Memory B cell (primary cell): ENCODE data around the gene RPL38.

ENCODE experiments used
- ATAC-seq: fragments of 150-1000 bp; cut with Tn5 transposase; 2 replicates; pipeline ENCODE4 v1.10.0; 2021; ENCODE audit warnings: low read depth, mild to moderate bottlenecking, moderate library complexity
- DNase-seq, 2 donors: peaks; one replicate each; pipeline ENCODE4 v3.0.0; 2022; ENCODE audit warnings: low spot score in 2 of 2
- H3K27ac Mint-ChIP-seq: one replicate; pipeline ENCODE4 v1.8.0; 2022; ENCODE audit warnings: mild to moderate bottlenecking, moderate library complexity, mixed read lengths
- H3K27me3 Mint-ChIP-seq: one replicate; pipeline ENCODE4 v1.8.0; 2022; ENCODE audit warnings: mixed read lengths
- H3K36me3 Mint-ChIP-seq: one replicate; pipeline ENCODE4 v1.8.0; 2022; ENCODE audit warnings: mild to moderate bottlenecking, mixed read lengths
- H3K4me1 Mint-ChIP-seq: one replicate; pipeline ENCODE4 v1.8.0; 2022; ENCODE audit warnings: mixed read lengths
- H3K4me3 Mint-ChIP-seq: one replicate; pipeline ENCODE4 v1.8.0; 2022; ENCODE audit warnings: mild to moderate bottlenecking, moderate library complexity, mixed read lengths
- H3K9me3 Mint-ChIP-seq: one replicate; pipeline ENCODE4 v1.8.0; 2022; ENCODE audit warnings: mixed read lengths

RPL38 gene

DNA sequence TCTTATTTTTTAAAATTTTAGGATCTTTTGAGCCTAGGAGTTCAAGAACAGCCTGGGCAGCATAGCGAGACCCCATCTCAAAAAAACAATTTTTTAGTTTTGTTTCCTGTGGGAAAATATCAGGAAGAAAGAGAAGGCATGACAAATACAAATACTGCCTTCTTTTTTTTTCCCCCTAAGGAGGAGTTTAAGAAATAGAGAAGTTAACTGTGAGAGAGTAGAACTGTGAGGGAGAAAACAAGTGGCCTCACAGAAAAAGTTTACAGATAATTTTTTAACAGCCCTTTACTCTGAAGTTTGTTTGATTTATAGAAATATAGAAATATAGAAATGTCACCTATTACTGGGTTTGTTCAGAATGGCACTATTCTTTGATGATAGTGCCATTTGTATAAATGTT lies 31.0 kb downstream of the RPL38 start:
- Mint-ChIP-seq H3K27ac (peak overlapping the region; percentile 47), H3K4me3 (no peak overlapping the region), H3K36me3 (peaks cover 2% of the 10 kb centered on the region)

GRCh38 chr17:74235040-74235581 lies 31.6 kb downstream of the RPL38 start:
- ATAC-seq = peak; percentile 63
- no peaks in the 10 kb centered on the region for H3K36me3 Mint-ChIP-seq
- no peaks in the 10 kb centered on the region for H3K27me3 Mint-ChIP-seq
- H3K4me1 Mint-ChIP-seq = peaks cover 2% of the 10 kb centered on the region
- no peak for DNase-seq
- H3K9me3 Mint-ChIP-seq = no peaks in the 10 kb centered on the region
- H3K4me3 Mint-ChIP-seq = peak overlapping the region; percentile 60
- peak overlapping the region; percentile 47 for H3K27ac Mint-ChIP-seq

More for the DNA sequence above, 31.0 kb downstream of the RPL38 start:
- Mint-ChIP-seq H3K27me3 (no peaks in the 10 kb centered on the region), H3K4me1 (peaks cover 2% of the 10 kb centered on the region), H3K9me3 (no peaks in the 10 kb centered on the region)
- DNase-seq = no peak
- ATAC-seq = no peak

GRCh38 chr17:74235911-74236371 lies 32.5 kb downstream of the RPL38 start:
- ATAC-seq = no peak
- Mint-ChIP-seq H3K27me3 (no peaks in the 10 kb centered on the region), H3K36me3 (no peaks in the 10 kb centered on the region), H3K4me3 (no peak overlapping the region), H3K4me1 (peaks cover 2% of the 10 kb centered on the region), H3K27ac (no peak overlapping the region), H3K9me3 (no peaks in the 10 kb centered on the region)
- no peak for DNase-seq

- no peak for DNase-seq
- Mint-ChIP-seq H3K27me3 (no peaks in the 10 kb centered on the region), H3K4me1 (peaks cover 2% of the 10 kb centered on the region), H3K9me3 (no peaks in the 10 kb centered on the region), H3K36me3 (no peaks in the 10 kb centered on the region), H3K4me3 (no peak overlapping the region), H3K27ac (no peak overlapping the region)
- no peak for ATAC-seq
These were observed 33.8 kb downstream of the RPL38 start for GRCh38 chr17:74237321-74237720.

- ATAC-seq (no peak), DNase-seq (no peak)
- no peaks in the 10 kb centered on the region for H3K36me3 Mint-ChIP-seq
- H3K4me1 Mint-ChIP-seq = peaks cover under 1% of the 10 kb centered on the region
- no peaks in the 10 kb centered on the region for H3K27me3 Mint-ChIP-seq
- H3K9me3 Mint-ChIP-seq = no peaks in the 10 kb centered on the region
- no peak overlapping the region for H3K4me3 Mint-ChIP-seq
- H3K27ac Mint-ChIP-seq = no peak overlapping the region
These were observed 35.7 kb downstream of the RPL38 start for GRCh38 chr17:74239172-74239571.

DNA sequence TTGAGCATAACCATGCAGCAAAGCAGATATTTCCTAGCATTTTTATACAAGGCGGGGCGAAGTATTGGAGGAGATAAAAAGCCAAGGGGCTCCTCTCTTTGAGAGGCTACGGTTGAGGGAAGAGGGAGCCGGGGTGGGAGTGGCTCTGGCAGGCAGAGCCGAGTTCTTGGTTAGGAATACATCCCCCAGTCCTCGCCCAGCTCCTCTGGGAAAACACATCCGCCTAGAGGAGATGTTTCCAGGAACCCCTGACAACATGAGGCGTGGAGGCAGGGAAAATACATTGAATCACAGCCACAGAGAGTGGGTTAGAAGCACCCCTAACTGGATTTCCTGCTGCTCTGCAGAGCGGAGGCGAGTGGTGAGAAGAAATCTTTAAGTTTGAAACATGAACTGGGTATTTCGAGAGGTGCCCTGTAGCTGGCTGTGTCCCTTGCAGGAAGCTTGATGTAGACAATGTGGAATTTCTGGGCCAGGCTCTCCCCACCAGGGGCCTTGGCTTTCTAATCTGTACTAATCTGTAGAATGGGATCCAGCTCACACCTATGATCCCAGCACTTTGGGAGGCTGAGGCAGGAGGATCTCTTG lies 37.2 kb downstream of the RPL38 start:
- no peaks in the 10 kb centered on the region for H3K9me3 Mint-ChIP-seq
- no peak overlapping the region for H3K4me3 Mint-ChIP-seq
- H3K4me1 Mint-ChIP-seq = no peaks in the 10 kb centered on the region
- ATAC-seq (no peak), DNase-seq (no peak)
- no peaks in the 10 kb centered on the region for H3K36me3 Mint-ChIP-seq
- H3K27ac Mint-ChIP-seq = no peak overlapping the region
- H3K27me3 Mint-ChIP-seq = no peaks in the 10 kb centered on the region

DNA sequence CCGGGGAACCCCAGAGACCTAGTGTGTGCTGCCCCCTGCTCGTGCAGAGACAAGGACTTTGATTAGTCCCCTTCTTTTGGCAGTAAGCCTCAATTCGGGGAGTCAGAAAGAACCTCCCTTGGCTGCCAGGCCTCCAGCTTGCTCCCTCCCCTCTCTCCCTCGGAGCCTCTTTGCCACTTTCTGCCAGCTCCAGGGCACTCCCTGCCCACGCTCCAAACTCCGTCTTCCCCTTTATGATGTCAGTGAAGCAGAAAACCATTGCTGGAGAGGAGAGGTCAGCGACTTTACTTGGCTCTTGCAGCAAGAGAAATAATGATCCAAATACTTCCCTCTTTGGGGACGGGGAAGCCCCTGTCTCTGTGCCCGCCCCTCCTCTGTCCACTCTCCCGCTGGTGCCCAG lies 38.0 kb downstream of the RPL38 start:
- DNase-seq (no peak), ATAC-seq (no peak)
- Mint-ChIP-seq H3K4me1 (no peaks in the 10 kb centered on the region), H3K27ac (no peak overlapping the region), H3K4me3 (no peak overlapping the region), H3K27me3 (peaks cover under 1% of the 10 kb centered on the region), H3K36me3 (peaks cover under 1% of the 10 kb centered on the region), H3K9me3 (no peaks in the 10 kb centered on the region)

DNA sequence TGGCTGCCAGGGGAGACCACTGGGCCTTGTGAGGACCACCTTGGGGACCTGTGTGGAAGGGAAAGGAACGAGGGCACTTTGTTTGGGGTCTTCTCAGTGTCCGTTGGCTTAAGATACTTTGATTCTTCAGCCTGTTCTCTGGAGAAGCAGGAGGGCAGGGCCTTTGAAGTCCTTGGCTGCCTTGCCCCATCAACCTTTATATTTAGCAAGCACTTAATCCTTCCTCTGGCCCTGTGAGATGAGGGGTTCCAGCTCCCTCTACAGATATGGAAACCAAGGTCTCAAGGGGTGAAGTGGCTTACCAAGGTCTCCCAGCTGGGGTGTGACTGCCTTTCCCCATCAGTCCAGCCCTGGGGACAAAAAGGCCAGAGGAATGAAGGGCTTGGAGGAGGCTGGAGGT lies 38.4 kb downstream of the RPL38 start:
- H3K9me3 Mint-ChIP-seq = no peaks in the 10 kb centered on the region
- H3K4me3 Mint-ChIP-seq = no peak overlapping the region
- H3K36me3 Mint-ChIP-seq = peaks cover 4% of the 10 kb centered on the region
- H3K27ac Mint-ChIP-seq = no peak overlapping the region
- no peaks in the 10 kb centered on the region for H3K4me1 Mint-ChIP-seq
- ATAC-seq (no peak), DNase-seq (no peak)
- peaks cover 2% of the 10 kb centered on the region for H3K27me3 Mint-ChIP-seq

GRCh38 chr17:74243013-74243755 lies 39.7 kb downstream of the RPL38 start:
- Mint-ChIP-seq H3K36me3 (peaks cover 4% of the 10 kb centered on the region), H3K27me3 (peaks cover 2% of the 10 kb centered on the region), H3K9me3 (no peaks in the 10 kb centered on the region), H3K4me1 (no peaks in the 10 kb centered on the region), H3K4me3 (no peak overlapping the region), H3K27ac (no peak overlapping the region)
- no peak for ATAC-seq
- no peak for DNase-seq

DNA sequence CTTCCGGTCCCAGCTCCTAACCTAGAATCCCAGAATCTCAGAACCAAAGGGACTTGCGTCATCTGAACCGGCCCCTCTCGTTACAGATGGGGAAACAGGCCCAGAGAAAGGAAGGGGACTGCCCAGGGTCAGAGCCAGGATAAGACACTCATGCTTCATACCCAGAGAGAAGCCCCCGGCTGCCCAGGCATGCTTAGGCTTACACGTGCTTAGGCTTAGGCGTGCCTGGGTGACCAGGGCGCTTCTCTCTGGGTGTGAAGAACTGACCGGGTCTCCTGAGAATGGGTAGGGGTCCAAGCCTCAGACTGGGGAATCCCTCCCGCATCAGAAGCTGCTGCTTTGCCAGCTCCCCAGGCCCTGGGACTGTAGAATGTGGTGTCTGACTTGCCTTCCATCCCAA lies 40.6 kb downstream of the RPL38 start:
- DNase-seq = no peak
- Mint-ChIP-seq H3K4me1 (no peaks in the 10 kb centered on the region), H3K9me3 (no peaks in the 10 kb centered on the region), H3K36me3 (peaks cover 4% of the 10 kb centered on the region), H3K27ac (no peak overlapping the region), H3K27me3 (peaks cover 2% of the 10 kb centered on the region), H3K4me3 (no peak overlapping the region)
- no peak for ATAC-seq

GRCh38 chr17:74244548-74244947 lies 41.1 kb downstream of the RPL38 start:
- Mint-ChIP-seq H3K4me1 (no peaks in the 10 kb centered on the region), H3K27me3 (peaks cover 2% of the 10 kb centered on the region), H3K9me3 (no peaks in the 10 kb centered on the region), H3K4me3 (no peak overlapping the region), H3K36me3 (peaks cover 4% of the 10 kb centered on the region), H3K27ac (no peak overlapping the region)
- DNase-seq (no peak), ATAC-seq (no peak)

- Mint-ChIP-seq H3K4me1 (no peaks in the 10 kb centered on the region), H3K36me3 (peaks cover 4% of the 10 kb centered on the region), H3K4me3 (no peak overlapping the region), H3K9me3 (no peaks in the 10 kb centered on the region), H3K27ac (no peak overlapping the region), H3K27me3 (peaks cover 2% of the 10 kb centered on the region)
- no peak for ATAC-seq
- no peak for DNase-seq
These were observed 41.8 kb downstream of the RPL38 start for GRCh38 chr17:74245145-74245831.

DNA sequence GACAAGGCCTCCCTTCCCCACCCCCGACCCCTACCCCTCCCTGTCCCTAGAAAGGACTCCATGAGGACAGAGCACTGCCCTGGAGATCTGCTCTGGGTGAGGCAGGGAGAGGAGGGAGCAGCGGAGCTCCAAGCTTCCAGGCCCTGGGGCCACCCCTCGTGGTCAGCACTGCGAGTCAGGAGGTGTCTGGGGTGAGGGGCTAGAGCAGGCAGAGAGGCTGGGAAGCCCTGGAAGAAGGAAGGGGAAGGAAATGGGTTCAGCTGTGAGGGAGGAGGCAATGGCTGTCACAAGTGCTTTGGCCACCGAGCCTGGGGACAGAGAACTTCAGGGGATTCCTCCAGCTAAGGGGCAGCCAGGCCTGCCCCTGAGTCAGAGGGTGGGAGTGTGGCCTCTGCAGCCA lies 42.4 kb downstream of the RPL38 start:
- no peak overlapping the region for H3K27ac Mint-ChIP-seq
- no peaks in the 10 kb centered on the region for H3K9me3 Mint-ChIP-seq
- H3K4me3 Mint-ChIP-seq = no peak overlapping the region
- no peak for ATAC-seq
- H3K36me3 Mint-ChIP-seq = peaks cover 4% of the 10 kb centered on the region
- H3K27me3 Mint-ChIP-seq = peaks cover 3% of the 10 kb centered on the region
- no peak for DNase-seq
- H3K4me1 Mint-ChIP-seq = peaks cover under 1% of the 10 kb centered on the region

GRCh38 chr17:74249590-74250270 lies 46.3 kb downstream of the RPL38 start:
- H3K4me3 Mint-ChIP-seq = no peak overlapping the region
- no peak overlapping the region for H3K27ac Mint-ChIP-seq
- DNase-seq = no peak
- H3K27me3 Mint-ChIP-seq = peaks cover 5% of the 10 kb centered on the region
- peaks cover 3% of the 10 kb centered on the region for H3K4me1 Mint-ChIP-seq
- H3K9me3 Mint-ChIP-seq = no peaks in the 10 kb centered on the region
- ATAC-seq = no peak
- peaks cover 4% of the 10 kb centered on the region for H3K36me3 Mint-ChIP-seq
